Activated gamma-delta T cell treated with Interleukin-2 at 50 U/mL for 16 hours (primary cell): ENCODE results near the gene POLDIP3.

Experiments used
- DNase-seq: peaks from one replicate; pipeline ENCODE4 v3.0.0-alpha.2; 2020

The POLDIP3 gene

DNA sequence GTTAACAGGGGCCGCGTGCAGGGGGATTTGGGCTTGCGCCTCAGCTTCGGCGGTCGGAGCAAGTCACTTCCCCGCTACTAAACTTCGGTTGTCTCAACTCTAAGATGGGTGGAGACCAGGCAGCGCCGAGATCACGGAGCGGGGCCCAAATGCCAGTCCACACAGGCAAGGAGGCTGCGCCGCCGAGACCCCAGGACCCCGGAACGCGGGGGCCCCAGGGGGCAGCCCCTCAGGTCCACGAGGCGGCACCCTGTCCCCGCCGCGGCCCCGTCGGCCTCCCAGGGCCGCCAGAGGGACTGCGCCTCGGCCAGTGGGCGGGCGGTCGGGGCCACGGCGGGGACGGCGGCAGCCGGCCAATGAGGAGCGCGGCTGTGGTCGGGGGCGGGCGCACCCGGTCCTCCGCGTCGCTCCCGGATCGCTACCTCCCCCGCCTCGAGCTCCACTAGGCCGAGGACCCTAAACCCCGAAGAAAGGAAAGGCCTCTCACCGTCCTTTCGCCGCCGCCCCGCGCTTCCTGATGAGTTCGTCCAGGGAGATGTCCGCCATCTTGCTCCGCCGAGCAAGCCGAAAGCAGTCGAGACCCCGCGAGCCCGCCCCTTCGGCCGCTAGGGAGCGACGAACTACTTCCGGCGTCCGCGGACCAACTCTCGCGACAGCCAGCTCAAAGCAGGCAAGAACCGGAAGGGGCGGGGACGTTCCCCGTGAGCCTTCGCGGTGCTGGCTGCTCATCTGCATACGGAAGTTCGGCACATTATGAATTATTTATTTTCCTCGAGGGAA is at the start of gene POLDIP3:
POLDIP3 (minus strand) TSS at position 572 of the 780 bp plus-strand sequence; CDS start at position 546, 26 bp downstream.
- DNase-seq, result peak; percentile 99

DNA sequence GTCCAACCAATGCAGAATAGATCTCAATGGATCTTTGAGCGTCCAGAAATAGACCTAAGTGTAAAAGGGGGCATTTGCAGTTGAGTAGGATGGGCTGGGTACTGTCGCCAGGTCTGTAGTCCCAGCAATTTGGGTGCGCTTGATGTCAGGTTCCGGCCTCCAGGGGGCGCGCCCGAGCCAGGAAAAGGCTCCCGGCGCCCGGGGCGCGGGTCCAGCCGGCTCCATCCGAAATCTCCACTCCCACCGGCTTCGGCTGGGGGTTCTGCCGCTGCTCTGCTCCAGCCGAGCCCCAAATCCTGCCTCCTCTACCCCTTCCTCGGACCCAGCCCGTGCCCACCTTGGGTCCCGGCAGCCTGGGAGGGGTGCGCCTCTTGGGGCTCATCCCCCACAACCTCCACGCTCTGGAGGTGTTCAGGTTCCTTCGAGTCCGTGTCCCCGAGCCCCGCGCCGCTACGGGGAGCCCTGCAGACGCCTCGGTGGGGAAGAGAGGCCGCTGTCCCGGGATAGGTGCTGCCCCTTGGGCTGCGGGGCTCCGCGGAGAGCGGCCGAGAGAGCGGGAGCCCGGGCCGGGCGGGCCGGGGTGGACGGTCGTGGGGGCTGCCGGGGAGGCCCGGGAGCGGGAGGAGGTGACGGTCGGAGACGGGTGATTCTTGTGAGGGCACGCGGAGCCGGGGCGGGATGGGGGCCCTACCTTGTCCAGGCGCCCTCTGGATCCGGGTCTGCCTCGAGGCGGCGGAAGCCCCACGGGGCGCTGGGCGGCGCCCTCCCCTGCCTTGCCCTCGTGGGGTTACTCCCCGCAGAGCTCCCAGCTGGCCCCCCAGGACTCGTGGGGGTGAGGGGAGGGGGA is 47.5 kb upstream of the POLDIP3 start:
- peak; percentile 77 for DNase-seq

GRCh38 chr22:42656578-42656977 is 41.9 kb upstream of the POLDIP3 start:
- DNase-seq, result no peak

GRCh38 chr22:42655693-42656092 is 41.0 kb upstream of the POLDIP3 start:
- DNase-seq, result no peak

- DNase-seq, result no peak
Measured at GRCh38 chr22:42654436-42655073, 39.9 kb upstream of the POLDIP3 start.

- DNase-seq, result no peak
Measured at GRCh38 chr22:42653999-42654398, 39.3 kb upstream of the POLDIP3 start.

DNA sequence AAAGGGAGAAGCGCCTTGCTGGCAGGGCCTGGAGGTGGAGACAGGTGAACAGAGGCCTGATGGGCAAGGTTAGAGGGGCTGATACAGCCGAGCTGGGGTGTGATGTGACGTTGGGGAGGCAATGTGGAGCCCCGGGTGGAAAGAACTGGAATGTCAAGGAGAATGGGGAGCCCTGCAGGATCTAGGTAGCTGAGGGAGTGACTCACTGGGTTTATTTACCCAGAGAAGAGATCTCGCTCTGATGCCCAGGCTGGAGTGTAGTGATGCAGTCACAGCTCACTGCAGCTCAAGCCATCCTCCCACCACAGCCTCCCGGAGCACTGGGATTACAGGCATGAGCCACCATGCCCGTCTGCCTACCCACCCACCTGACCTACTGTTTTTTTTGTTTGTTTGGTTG is 36.5 kb upstream of the POLDIP3 start:
- DNase-seq, result no peak

DNA sequence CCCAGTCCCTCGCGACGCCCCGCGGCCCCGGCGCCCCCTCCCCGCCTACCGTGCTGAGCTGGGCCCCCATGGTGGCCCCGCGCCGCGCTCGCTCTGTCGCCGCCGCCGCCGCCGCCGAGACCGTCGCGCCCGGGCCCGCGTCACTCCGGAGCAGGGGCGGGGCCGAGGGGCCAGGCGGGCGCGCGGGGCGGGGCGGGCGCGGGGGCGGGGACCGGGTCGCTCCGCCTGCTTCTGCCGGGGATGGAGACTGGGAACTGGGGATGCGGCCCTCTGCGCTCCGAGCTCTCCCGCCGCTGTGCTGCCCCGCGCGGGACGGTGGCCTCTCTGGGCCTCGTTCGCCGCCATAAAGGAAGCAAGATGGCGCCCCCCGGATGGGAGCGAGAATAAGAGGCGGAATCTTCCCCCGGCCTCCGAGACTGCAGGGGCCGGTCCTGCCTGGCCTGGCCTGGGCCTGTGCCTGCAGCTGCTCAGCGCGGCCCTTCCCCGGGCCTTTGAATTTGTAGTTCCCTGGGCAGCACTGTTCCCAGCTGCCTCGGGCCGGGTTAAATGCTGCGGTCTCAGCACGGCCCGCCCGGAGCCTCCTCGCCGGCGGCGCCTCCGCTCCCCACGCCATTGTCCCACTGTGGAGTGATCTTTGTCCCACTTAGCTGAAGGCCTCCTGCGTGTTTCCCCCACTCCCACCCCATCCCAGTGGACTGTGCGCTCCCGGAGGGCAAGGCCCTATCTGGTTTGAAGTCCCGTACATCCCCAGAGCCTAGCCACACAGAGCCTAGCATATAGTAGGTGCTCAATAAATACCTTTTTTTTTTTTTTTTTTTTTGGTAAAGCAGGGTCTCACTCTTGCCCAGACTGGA is 34.8 kb upstream of the POLDIP3 start, which contains the start of gene CYB5R3:
CYB5R3 (minus strand) TSS at position 147 of the 854 bp plus-strand sequence; CDS start at position 70, 77 bp downstream.
- DNase-seq, result peak; percentile 62

GRCh38 chr22:42648368-42649245 is 33.9 kb upstream of the POLDIP3 start:
- peak; percentile 27 for DNase-seq

DNA sequence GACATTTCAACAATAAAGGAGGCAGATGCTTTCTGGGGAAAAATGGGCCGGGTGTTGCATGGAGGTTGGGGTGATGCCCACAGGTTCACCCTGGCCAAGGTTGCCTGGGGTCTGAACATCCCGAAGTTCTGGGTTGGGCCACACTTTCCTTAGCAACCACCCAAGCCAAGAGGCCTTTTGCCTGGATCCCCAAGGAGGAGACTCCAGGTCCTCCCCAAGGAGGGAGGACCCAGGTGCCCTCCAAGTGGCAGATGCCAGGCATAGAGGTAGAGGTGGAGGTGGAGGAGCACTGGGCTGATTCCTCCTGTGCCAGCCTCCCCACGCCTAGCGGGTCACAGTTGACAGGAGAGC is 33.3 kb upstream of the POLDIP3 start:
- DNase-seq, result no peak

DNA sequence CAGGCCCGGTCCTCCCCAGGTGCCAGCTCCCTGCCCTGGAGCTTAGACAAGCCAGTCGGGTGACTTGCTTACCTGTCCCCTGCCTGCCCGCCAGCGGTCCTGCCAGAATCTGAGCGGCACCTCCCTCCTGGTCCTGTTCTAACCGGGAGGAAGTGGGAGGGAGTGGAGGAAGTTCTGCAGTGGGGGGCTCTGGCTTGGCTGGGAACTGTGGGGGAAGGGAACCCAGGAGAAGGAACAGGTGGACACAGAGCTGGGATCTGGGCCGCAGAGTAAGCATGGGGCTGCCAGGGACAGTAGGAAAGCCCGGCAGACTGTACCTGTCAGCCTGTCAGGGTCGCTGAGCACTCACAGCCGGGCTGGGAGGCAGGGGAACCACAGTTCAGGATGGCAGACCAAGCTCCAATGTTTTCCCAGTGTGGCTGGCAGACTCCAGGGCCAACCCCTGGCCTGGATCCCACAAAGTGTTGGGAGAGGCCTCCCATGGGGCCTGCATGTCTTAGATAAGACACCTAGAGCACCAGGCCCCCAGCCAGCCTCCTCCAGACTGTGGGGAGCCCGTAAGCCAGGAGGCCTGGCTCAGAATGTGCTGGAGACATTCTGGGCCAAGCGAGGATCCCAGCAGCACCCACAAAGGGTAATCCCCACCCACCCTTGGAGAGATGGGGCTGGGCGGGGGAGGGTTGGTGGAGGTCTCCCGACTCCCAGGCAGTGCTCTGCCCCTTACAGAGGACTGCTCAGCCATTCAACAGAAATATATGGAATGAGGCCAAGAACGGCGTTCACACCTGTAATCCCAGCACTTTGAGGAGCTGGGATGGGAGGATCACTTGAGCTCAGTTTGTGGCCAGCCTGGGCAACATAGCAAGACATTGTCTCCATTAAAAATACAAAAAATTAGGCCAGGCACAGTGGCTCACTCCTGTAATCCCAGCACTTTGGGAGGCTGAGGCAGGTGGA is 32.2 kb upstream of the POLDIP3 start:
- no peak for DNase-seq

GRCh38 chr22:42645938-42646568 is 31.4 kb upstream of the POLDIP3 start:
- DNase-seq, result no peak

DNA sequence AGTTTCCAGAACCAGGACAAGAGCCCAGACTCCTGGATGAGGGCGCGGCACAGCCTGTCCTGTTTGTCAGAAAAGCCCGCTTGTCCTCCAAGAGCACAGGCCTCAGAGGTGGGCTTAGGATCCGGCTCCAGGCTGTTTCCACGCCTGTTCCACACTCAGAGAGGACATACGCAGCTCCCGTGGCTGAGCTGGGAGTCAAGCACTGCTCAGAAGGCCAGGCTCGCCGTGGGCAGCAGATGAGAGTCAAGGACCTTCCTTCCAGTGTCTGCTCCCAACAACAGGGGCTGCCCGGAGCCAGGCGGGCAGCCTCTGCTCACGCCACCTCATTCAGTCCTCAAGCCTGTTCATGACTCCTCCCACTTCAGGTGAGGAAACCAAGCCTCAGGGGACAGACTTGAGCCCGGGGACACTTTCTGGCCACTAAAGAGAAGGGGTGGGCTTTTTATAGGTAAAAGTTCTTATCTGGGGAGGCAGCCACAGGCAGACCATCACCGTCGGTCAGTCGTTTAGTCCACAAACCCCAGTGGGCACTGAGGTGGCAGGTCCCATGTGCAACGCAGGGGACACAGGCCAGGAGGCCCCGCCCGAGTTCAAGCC is 30.8 kb upstream of the POLDIP3 start:
- DNase-seq, result no peak

DNA sequence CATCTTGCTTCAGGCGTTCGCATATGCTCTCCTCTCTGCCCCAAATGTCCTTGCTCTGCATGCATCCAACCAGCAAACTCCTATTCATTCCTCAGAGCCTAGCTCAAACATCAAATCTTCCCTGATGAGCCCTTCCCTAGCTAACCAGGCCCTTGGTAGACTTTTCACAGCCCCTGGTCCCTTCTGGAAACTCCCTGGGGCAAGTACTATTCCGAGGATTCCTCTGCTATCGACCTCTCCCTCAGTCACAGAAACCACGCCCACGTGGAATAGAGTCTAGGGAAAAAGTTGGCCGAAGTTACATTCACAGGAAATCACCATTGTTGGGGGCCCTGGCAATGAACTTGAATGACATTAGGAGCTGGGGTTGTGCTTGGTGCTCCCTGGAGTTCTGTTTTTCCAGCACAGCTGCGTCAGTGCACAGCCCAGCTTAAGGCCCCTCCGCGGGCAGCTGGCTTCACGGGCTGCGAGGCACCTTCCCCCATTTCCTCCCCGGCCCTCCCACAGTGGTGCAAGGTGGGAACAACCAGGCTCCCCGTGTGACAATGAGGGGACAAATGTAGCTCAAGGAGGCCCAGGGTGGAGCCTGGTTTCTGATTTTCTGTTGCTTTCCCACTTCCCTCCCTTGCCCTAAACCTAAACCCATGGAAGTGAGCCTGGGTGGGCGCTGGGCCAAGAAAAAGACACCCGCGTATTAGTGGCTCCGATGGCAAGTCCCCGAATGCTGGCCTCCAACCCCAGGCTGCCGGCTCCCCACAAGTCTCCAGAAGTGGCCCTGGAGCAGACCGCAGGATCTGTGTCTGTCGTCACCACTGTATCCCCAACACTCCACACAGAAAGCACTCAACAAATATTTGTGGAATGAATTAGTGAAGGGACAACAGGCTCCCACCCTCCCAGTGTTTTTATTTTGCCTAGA is 30.0 kb upstream of the POLDIP3 start:
- no peak for DNase-seq

DNA sequence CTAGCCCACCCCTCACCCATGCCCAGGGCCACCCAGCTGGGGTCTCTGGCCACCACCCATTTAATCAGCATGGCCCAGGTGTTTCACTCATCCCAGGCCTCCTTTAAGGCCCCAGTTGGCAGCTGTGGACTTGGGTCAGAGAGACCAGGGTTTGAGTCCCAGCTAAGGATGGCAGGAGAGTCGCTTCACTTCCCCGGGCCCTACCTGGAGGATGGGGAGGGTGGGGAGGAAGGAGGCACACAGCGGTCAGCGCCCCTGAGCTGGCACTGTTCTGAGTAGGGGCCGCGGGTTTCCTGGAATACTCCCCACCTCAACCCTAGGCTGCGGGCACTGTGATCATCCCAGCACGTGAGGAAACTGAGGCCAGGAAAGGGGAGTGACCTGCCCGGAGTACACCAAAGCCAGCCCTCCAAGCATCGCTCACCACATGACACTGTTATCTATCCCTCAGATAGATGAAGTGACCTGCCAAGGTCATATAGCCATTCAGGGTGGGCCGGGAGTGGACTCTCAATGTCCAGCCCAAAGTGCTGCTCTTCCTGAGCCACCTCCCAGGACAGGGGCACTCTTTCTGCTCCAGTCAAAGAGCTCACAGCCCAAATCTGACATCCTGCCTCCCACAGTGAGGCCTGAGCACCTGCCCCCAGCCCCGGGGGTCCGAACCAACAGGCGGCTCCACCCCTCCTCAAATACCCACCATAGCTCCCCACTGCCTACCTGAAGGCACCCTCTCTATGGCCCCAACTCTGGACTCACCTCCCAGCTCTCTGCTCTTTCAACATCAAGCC is 29.1 kb upstream of the POLDIP3 start:
- no peak for DNase-seq

DNA sequence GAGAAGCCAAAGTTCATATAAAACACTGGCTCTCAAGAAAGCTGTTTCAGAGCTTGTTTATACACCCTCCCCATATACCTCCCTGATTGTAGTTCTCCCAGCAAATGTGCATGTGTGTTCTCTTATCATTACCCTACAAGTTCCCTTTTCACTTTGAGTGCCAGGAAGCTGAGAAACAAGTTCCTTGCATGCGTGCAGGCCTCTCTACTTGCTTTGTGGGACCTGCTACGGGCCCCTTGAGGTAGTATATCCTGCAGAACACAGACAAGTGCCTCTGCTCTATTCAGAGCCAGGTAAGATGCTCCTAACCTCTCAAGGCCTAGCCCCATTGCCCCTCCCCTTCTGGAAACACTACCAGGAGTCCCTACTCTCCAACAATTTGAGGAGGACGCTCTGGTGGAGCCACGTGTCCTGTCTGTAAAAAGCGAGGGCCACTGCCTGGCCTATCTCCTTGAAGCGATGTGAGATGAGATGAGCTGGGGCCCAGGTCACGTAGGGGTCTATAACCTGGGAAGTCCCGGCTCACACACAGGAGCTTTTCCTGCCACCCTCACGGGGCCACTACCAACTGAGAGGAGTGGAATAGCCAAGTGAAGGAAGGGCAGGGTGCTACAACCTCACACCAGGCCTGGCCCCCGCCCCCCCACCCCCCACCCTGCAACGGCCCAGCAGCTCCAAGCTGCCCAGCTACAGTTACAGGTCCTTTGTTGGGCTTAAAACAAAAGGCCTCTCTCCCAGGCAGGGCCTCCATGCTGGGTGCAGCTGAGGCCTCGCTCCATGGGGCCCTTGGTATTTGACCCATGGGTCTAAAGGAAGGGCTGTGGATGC is 28.3 kb upstream of the POLDIP3 start:
- DNase-seq, result no peak
